Measurements from ENCODE around the gene CCDC30. TPM values are rescaled to one million over a fixed set of nuclear protein-coding genes. Genes with fewer than 3 reads are reported as not detected.

CCDC30 gene
- total and polyA plus RNA-seq, 10 of the 15 experiments (the other 5 are each of a cell fraction or from before 2014, with no cell fraction given) = 0.46 to 1.8 (median 1.0) TPM

DNA sequence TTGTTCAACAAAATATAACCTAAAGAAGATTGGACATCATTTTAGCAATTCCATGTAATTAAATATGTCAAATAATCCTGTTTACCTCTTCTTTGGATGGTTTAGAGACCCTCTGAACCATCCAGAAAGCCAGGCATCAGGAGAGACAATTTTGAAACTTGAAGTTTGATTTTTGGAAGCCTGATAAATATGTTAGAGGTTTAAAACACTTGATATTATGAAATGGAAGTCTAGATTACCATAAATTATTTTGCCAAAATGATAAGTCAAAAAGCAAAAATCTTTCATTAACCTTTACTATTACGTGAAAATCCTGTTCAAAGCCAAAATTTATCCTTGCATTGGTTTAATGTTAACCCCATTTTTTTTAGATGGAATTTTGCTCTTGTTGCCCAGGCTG lies 43.5 kb downstream of the CCDC30 start:
- no peak for DNase-seq (ENCODE audit: low read depth, low spot score)
- Histone ChIP-seq H3K36me3 (ENCODE audit: control insufficient read depth in 2 of 2, insufficient read depth in 2 of 2, low read length in 1 of 2) (no peaks in the 10 kb centered on the region), H3K79me2 (ENCODE audit: control insufficient read depth, insufficient read depth, low read length) (no peaks in the 10 kb centered on the region), H3K4me1 (ENCODE audit: control insufficient read depth, insufficient read depth, low read length) (no peaks in the 10 kb centered on the region), H3K9ac (ENCODE audit: control insufficient read depth, insufficient read depth, low read length) (no peak overlapping the region), H4K20me1 (ENCODE audit: control insufficient read depth, insufficient read depth) (no peaks in the 10 kb centered on the region), H3K27ac (ENCODE audit: control insufficient read depth, insufficient read depth) (no peak overlapping the region), H3K9me3 (replicated peaks; ENCODE audit: control insufficient read depth, insufficient read depth, low read length) (peaks cover 9% of the 10 kb centered on the region; the same call in 2 of the 3 replicates), H3K4me2 (ENCODE audit: control insufficient read depth, insufficient read depth) (no peak overlapping the region), H3K4me3 (no peak overlapping the region), H2AFZ (ENCODE audit: control insufficient read depth, low read depth, low read length) (no peak overlapping the region), H3K27me3 (replicated peaks in 1 of 2; ENCODE audit: control insufficient read depth in 2 of 2, insufficient read depth in 2 of 2, low read length in 1 of 2) (no peaks in the 10 kb centered on the region)
- TF ChIP-seq SREBF1 (IDR thresholded peaks at IDR 0.05; ENCODE audit: low read length) = no peak
- no peak for TF ChIP-seq TARDBP (IDR thresholded peaks at IDR 0.05; ENCODE audit: borderline replicate concordance)
- no peak for TF ChIP-seq CBX3 (IDR thresholded peaks at IDR 0.05; ENCODE audit: borderline replicate concordance, low read depth)
- TF ChIP-seq, protein P1, sequence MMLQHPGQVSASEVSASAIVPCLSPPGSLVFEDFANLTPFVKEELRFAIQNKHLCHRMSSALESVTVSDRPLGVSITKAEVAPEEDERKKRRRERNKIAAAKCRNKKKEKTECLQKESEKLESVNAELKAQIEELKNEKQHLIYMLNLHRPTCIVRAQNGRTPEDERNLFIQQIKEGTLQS (IDR thresholded peaks at IDR 0.05; ENCODE audit: borderline replicate concordance, extremely low read depth, low read depth, low read length) = no peak
- TF ChIP-seq CBX5 (IDR thresholded peaks at IDR 0.05; ENCODE audit: low read depth) = no peak
- TF ChIP-seq ASH2L (IDR thresholded peaks at IDR 0.05; ENCODE audit: borderline replicate concordance, low read depth) = no peak
- TF ChIP-seq, protein P2, sequence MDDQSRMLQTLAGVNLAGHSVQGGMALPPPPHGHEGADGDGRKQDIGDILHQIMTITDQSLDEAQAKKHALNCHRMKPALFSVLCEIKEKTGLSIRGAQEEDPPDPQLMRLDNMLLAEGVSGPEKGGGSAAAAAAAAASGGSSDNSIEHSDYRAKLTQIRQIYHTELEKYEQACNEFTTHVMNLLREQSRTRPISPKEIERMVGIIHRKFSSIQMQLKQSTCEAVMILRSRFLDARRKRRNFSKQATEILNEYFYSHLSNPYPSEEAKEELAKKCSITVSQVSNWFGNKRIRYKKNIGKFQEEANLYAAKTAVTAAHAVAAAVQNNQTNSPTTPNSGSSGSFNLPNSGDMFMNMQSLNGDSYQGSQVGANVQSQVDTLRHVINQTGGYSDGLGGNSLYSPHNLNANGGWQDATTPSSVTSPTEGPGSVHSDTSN (IDR thresholded peaks at IDR 0.05; ENCODE audit: insufficient replicate concordance, low read depth, low read length) = no peak
- no peak for TF ChIP-seq STAT1 (conservative IDR thresholded peaks at IDR 0.05)
- TF ChIP-seq RUNX3 (IDR thresholded peaks at IDR 0.05; ENCODE audit: low read length) = no peak
- TF ChIP-seq DPF2 (IDR thresholded peaks at IDR 0.05) = no peak
- no peak for TF ChIP-seq POLR2AphosphoS2 (IDR thresholded peaks at IDR 0.05; ENCODE audit: low read depth, low read length)
- no peak for TF ChIP-seq HCFC1 (IDR thresholded peaks at IDR 0.05; ENCODE audit: low read length)
- no peak for ATAC-seq
- no peak for FAIRE-seq
- POLR2A ChIA-PET = no interaction called here
- WGBS (ENCODE audit: insufficient coverage, insufficient replicate concordance, low lambda C conversion rate, missing lambda C conversion rate) = 0% methylated on average over 1 of the region's 1 CpG
- CTCF ChIA-PET = no interaction called here
- intact Hi-C loops (cut with micrococcal nuclease; ENCODE audit: unreplicated experiment) = no loop called here
- in situ Hi-C loops (cut with MboI) = no loop called here
- RAD21 ChIA-PET (ENCODE audit: unreplicated experiment) = no interaction called here
- SMC1A ChIA-PET (ENCODE audit: uncharacterized antibody, unreplicated experiment) = no interaction called here
- no TSS peak for BruUV-seq (replicated peaks)

All from GM12878 (cell line).